ENCODE measurements around the gene SERPINA3.
"Not testable (repeated sequence)": the region's sequence is repeated elsewhere in the genome, so short reads cannot be mapped to it uniquely, and the experiment has no call there.

Gene SERPINA3

DNA sequence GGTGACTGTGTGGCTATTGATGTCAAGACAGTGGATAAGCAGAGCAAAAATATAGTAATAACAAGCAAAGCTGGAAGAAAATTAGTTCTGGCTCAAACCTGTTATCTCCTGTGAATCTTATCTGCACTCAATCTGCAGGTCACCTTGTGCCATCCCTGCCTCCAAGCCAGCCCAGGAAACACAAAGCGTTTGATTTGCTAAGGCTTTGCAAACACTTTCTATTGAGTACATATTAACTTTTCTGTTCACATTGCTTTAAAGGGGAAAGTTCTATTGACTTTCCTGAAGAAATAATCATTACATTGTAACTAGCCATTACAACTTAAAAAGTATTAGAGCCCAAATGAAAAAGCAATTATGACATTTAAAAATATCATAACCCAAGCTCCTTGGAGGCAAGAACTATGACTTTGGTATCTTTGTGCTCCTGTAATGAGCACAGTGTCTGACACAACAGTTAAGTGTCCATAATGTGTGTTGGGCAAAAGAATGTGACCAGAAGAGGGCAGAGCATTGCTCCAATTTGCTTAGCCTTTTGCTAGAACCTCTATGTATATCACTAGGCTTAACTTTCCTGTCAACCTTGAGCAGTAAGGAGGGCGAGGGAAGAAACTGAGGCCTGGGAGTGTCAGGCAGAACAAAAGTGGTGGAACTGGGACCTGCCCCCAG, 24.7 kb downstream of the SERPINA3 start:
- TF ChIP-seq ZFX (IDR thresholded peaks at IDR 0.05) = no peak
- TF ChIP-seq, protein P1, sequence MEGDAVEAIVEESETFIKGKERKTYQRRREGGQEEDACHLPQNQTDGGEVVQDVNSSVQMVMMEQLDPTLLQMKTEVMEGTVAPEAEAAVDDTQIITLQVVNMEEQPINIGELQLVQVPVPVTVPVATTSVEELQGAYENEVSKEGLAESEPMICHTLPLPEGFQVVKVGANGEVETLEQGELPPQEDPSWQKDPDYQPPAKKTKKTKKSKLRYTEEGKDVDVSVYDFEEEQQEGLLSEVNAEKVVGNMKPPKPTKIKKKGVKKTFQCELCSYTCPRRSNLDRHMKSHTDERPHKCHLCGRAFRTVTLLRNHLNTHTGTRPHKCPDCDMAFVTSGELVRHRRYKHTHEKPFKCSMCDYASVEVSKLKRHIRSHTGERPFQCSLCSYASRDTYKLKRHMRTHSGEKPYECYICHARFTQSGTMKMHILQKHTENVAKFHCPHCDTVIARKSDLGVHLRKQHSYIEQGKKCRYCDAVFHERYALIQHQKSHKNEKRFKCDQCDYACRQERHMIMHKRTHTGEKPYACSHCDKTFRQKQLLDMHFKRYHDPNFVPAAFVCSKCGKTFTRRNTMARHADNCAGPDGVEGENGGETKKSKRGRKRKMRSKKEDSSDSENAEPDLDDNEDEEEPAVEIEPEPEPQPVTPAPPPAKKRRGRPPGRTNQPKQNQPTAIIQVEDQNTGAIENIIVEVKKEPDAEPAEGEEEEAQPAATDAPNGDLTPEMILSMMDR (conservative IDR thresholded peaks at IDR 0.05) = peak; percentile 50

DNA sequence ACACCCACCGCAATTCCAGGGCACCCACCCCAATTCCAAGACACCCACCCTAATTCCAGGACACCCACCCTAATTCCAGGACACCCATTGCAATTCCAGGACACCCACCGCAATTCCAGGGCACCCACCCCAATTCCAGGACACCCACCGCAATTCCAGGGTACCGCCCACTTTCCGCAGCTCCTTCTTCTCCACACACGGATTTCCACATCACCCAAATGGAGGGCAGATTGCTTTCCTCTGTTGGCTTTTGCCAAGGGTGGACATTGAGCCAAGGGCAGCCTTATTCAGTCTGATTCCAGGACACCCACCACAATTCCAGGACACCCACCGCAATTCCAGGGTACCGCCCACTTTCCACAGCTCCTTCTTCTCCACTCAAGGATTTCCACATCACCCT, 25.6 kb downstream of the SERPINA3 start:
- H3K27ac ChIP-seq = not testable (repeated sequence)

More for the DNA sequence above, 24.7 kb downstream of the SERPINA3 start:
- no peak overlapping the region for H3K27ac ChIP-seq

DNA sequence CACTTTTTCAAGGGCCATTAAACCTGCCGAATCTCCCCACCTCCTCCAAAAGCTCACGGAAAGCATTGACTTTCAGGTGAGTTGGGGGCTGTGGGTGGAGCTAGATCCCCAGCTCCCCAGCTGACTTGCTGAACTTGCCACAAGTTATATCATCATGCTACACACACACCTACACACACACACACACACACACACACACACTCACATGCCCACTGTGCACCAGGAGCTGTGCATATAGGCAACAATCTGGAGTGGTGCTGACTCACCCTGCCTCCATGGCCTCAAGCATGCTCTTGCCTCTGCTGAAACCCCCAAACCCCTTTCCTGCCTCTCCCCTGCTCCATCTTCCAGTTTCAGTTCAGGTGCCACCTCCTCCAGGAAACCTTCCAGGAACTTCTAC, 26.1 kb downstream of the SERPINA3 start:
- TF ChIP-seq ZFX (IDR thresholded peaks at IDR 0.05) = no peak
- TF ChIP-seq, protein P1 (conservative IDR thresholded peaks at IDR 0.05) = no peak

DNA sequence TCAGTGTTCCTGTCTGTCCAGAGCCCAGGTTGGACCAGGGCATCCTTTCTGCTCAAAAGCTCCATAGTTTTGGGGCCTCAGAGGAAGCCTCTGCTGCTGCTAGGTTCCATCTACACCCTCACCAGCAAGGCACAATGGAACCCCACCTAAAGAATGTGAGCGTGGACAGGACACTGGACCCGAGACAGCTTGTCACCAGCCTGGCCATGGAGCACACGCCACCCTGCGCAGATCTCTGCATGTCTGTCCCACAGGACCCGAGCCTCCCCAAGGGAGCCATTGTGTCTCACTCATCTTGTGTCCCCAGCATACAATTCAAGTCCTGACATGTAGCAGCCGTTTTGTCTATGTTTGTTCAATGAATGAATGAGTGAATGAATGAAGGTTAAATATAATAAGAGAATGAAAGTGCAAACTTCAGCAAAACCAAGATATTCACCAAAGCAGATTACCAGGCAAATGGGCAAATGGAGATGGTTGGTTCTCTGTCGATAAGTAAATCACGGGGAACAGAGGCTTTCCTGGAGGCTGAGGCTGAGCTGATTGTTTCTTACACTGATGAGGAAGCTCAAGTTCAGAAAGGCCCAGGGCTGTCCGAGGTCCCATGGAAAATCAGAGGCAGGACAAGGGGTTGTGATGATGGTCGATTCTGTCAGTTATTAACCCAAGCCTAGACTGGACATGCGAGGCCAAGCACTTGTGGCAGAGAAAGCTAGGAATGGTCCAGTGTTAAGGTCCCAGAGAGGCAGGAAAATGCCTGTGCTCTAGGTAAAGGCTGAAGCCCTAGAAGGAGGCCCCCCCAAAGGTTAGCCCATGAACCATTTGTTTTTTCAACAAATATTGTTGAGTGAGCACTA, 27.0 kb downstream of the SERPINA3 start:
- no peak overlapping the region for H3K27ac ChIP-seq
- TF ChIP-seq, protein P1 (conservative IDR thresholded peaks at IDR 0.05) = no peak
- TF ChIP-seq ZFX (IDR thresholded peaks at IDR 0.05) = no peak

More for the DNA sequence above, 26.1 kb downstream of the SERPINA3 start:
- H3K27ac ChIP-seq = no peak overlapping the region

DNA sequence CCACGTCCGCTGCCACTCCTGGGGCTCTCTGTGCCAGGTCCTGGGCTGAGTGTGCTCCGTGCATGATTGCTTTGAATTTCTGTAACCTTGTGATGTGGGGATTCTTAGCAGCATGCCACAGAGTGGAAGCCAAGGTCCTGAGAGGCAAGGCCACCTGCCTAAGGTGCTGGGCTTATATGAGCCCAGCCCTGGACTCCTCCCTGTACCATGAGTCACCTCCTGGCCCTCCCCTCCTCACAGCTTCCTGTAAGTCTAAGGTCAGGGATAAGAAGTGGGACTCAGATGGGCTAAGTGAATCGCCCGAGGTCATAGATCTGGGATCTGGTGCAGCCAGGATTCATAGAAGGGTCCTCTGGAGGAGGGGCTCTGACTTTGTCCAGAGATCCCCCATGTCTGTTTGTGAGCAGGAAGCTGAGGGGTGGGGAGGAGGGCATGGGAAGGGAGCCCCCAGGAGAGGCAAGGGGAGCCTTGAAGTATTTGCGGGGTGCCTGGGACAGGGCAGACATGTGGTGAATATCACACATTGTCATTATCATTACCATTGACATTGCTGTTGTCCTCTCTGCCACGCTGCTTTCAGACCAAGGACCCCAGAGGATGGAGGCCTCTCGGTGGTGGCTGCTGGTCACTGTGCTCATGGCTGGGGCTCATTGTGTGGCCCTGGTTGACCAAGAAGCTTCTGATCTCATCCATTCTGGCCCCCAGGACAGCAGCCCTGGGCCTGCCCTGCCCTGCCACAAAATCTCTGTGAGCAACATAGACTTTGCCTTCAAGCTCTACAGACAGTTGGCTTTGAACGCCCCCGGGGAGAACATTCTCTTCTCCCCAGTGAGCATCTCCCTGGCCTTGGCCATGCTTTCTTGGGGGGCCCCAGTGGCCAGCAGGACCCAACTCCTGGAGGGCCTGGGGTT, 28.8 kb downstream of the SERPINA3 start:
- no peak overlapping the region for H3K27ac ChIP-seq
- TF ChIP-seq, protein P1 (conservative IDR thresholded peaks at IDR 0.05) = no peak
- no peak for TF ChIP-seq ZFX (IDR thresholded peaks at IDR 0.05)

DNA sequence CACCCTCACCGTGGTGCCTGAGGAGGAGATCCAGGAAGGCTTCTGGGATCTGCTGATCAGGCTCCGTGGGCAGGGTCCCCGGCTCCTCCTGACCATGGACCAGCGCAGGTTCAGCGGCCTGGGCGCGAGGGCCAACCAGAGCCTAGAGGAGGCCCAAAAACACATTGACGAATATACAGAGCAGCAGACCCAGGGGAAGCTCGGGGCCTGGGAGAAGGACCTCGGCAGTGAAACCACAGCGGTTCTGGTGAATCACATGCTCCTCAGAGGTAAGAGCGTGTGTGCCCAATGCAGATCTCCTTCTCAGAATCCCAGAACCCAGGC, 29.4 kb downstream of the SERPINA3 start:
- TF ChIP-seq ZFX (IDR thresholded peaks at IDR 0.05) = no peak
- no peak overlapping the region for H3K27ac ChIP-seq

DNA sequence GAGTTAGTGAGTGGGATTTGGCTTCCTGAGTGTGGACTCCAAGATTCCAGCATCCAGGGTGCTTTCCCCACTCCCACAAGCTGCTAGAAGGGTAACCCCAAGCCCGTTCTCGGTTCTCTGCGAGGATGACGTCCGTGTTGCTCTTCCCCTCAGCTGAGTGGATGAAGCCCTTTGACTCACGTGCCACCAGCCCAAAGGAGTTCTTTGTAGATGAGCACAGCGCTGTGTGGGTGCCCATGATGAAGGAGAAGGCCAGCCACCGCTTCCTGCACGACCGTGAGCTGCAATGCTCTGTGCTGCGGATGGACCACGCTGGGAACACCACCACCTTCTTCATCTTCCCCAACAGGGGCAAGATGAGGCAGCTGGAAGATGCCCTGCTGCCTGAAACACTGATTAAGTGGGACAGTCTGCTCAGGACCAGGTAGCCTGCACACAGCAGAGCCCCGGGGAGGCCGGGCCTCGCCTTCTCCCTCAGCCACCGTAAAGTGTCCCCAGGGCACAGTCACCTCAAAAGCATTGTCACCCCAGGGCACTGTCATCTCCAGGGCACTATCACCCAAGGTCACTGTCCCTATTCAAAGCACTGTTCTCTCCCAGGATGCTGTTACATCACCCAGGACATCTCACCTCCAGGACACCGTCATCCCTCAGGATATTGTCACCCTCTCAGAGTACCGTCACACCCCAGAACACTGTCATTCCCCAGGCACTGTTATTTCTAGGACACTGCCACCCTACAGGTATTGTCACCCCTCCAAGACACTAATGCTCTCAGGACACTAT, 31.3 kb downstream of the SERPINA3 start:
- H3K27ac ChIP-seq = no peak overlapping the region
- TF ChIP-seq ZFX (IDR thresholded peaks at IDR 0.05) = no peak
- TF ChIP-seq, protein P1 (conservative IDR thresholded peaks at IDR 0.05) = no peak
